Spleen (tissue), 11 donors: ENCODE results near the gene KATNAL2. TPM values are rescaled to one million over a fixed set of nuclear protein-coding genes. Genes with fewer than 3 reads are reported as not detected.

Experiments used
- DNase-seq: peaks from one replicate; pipeline ENCODE4 v3.0.0-alpha.2; 2020
- H3K27ac ChIP-seq, 8 donors: fragments of 200-600 bp; sonication (generic) in 7 of 8; 1 replicate in 4 of 8; 2 replicates in 4 of 8; pipeline versions ENCODE4 v1.5.0 to v1.8.0; 2016 to 2021; ENCODE audit warnings: inconsistent platforms in 4 of 8, mild to moderate bottlenecking in 4 of 8, moderate library complexity in 1 of 8
- H3K27me3 ChIP-seq, 7 donors: fragments of 200-600 bp; sonication (generic) in 6 of 7; replicated peaks in 1 of 7; 1 replicate in 4 of 7; 2 replicates in 3 of 7; pipeline versions ENCODE4 v1.5.0 to v1.8.0; 2016 to 2021; ENCODE audit warnings: inconsistent platforms in 3 of 7, mild to moderate bottlenecking in 1 of 7
- H3K36me3 ChIP-seq, 6 donors: fragments of 200-600 bp; sonication (generic) in 5 of 6; 1 replicate in 4 of 6; 2 replicates in 2 of 6; pipeline versions ENCODE4 v1.5.0 to v1.8.0; 2016 to 2021; ENCODE audit warnings: inconsistent platforms in 2 of 6
- H3K4me1 ChIP-seq, 6 donors: fragments of 200-600 bp; sonication (generic) in 5 of 6; 1 replicate in 3 of 6; 2 replicates in 3 of 6; pipeline versions ENCODE4 v1.5.0 to v1.8.0; 2016 to 2021; ENCODE audit warnings: inconsistent platforms in 3 of 6
- H3K4me3 ChIP-seq, 8 donors: fragments of 200-600 bp; sonication (generic) in 7 of 8; 1 replicate in 4 of 8; 2 replicates in 4 of 8; pipeline versions ENCODE4 v1.5.0 to v1.8.0; 2016 to 2021; ENCODE audit warnings: inconsistent platforms in 4 of 8, mild to moderate bottlenecking in 4 of 8, moderate library complexity in 2 of 8
- H3K9me3 ChIP-seq, 8 donors: fragments of 200-600 bp; sonication (generic) in 7 of 8; 1 replicate in 4 of 8; 2 replicates in 4 of 8; pipeline versions ENCODE4 v1.5.0 to v1.8.0; 2016 to 2021; ENCODE audit warnings: inconsistent platforms in 4 of 8
- POLR2A ChIP-seq, 3 donors: fragments of 450-650 bp; IDR thresholded peaks; one replicate each; pipeline ENCODE4 v1.5.1; 2017; ENCODE audit warnings: antibody characterized with exemption in 3 of 3, mild to moderate bottlenecking in 1 of 3
- POLR2AphosphoS5 ChIP-seq, 3 donors: sonication (generic); formaldehyde crosslinking; IDR thresholded peaks; one replicate each; pipeline ENCODE4 v1.5.1; 2017; ENCODE audit warnings: antibody characterized with exemption in 3 of 3
- WGBS, 5 donors: extraction: QIAGEN DNeasy Blood & Tissue Kit in 3 of 5; methylation state at CpG; one replicate each; pipeline versions ENCODE4 v1.1.5 to v1.1.7; 2013 to 2018; 5-methylcytosine and 5-hydroxymethylcytosine counted together
- intact Hi-C: fragments of 100-400 bp; cut with DNase I; formaldehyde crosslinking; loops from one replicate; pipeline ENCODE4 v1.15.0; 2023; ENCODE audit warnings: low total_unique reads
- polyA plus RNA-seq, 3 donors: library from polyadenylated mRNA; stranded (reverse); fragments of 200-250 nt; gene quantifications; one replicate each; pipeline ENCODE4 v1.2.1, GENCODE V29; 2013
- total RNA-seq, 7 donors: library from RNA; depleted of rRNA in 3 of 7; stranded (reverse); fragments of >200 nt in 3 of 7; fragmentation: NEBNext Ultra II Directional in 4 of 7; extraction: Animal tissue kit (Norgen Biotek cat#: 25700) in 4 of 7; gene quantifications; one replicate each; pipeline versions ENCODE4 v1.1.0 to v1.2.1, GENCODE V29; 2016 to 2021
- TF ChIP-seq, protein P1 (sequence below), 11 experiments: fragments of 200-600 bp in 7 of 11; fragments of 450-650 bp in 4 of 11; sonication (generic) in 4 of 11; IDR thresholded peaks in 8 of 11; conservative IDR thresholded peaks in 3 of 11; 1 replicate in 7 of 11; 2 replicates in 4 of 11; pipeline versions ENCODE4 v1.4.0 to v1.8.0; 2016 to 2021; ENCODE audit warnings: antibody characterized with exemption in 11 of 11, inconsistent platforms in 4 of 11, mild to moderate bottlenecking in 1 of 11
- donor health status: healthy with polysubstance abuse.
- donor health status: DM: no; HTN: no; CAD: no; lungs with moderate emphysema.
- donor health status: DM: no; HTN: no; CAD: no.
- donor health status: Bipolar disorder and iron deficiency.
- donor health status: healthy.
- donor health status: DM: no; HTN: no; CAD: no.
- donor health status: DM: yes; HTN: yes; CAD: no.

The KATNAL2 gene
- total and polyA plus RNA-seq, 10 donors, result 1.5 to 10.0 (median 3.2) TPM

DNA sequence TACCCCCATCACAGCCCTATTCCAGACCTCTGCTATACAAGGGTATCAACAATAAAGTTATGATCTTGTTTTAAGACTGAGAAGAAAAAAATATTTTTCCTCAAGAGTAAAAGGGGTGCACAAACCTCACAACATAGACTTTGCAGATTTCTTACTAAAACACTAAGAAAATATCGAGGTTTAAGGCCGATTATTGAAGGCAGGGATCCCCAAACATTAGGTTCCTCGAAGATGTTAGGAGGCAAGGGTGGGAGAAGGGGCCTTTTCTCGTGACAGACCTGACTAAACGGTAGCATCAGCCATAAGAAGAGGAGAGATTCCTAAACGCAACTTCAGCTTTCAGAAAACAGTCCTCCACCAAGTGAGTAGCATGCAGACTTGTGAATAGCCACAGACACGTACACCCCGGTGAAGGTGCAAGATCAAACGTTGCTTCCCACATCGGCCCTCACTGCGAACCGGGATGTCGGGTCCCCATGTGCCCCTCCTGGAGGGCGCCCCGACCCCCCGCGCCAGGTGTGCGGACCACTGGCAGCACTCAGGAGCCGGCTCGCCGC is 773 bp upstream of the KATNAL2 start:
- H3K36me3 ChIP-seq, result no peaks in the 10 kb centered on the region
- H3K4me1 ChIP-seq, result peaks cover 9 to 44% (median 27%) of the 10 kb centered on the region in 6 donors
- H3K27me3 ChIP-seq, result no peaks in the 10 kb centered on the region
- no peak for TF ChIP-seq POLR2A (IDR thresholded peaks at IDR 0.05)
- no peak for TF ChIP-seq POLR2AphosphoS5 (IDR thresholded peaks at IDR 0.05)
- TF ChIP-seq, protein P1, sequence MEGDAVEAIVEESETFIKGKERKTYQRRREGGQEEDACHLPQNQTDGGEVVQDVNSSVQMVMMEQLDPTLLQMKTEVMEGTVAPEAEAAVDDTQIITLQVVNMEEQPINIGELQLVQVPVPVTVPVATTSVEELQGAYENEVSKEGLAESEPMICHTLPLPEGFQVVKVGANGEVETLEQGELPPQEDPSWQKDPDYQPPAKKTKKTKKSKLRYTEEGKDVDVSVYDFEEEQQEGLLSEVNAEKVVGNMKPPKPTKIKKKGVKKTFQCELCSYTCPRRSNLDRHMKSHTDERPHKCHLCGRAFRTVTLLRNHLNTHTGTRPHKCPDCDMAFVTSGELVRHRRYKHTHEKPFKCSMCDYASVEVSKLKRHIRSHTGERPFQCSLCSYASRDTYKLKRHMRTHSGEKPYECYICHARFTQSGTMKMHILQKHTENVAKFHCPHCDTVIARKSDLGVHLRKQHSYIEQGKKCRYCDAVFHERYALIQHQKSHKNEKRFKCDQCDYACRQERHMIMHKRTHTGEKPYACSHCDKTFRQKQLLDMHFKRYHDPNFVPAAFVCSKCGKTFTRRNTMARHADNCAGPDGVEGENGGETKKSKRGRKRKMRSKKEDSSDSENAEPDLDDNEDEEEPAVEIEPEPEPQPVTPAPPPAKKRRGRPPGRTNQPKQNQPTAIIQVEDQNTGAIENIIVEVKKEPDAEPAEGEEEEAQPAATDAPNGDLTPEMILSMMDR (IDR thresholded peaks at IDR 0.05 in 8 of 11, conservative IDR thresholded peaks at IDR 0.05 in 3 of 11), result no peak
- intact Hi-C loops, result no loop called here
- H3K9me3 ChIP-seq, result no peaks in the 10 kb centered on the region
- WGBS, 5 donors, result 0 to 2% (median 1%) methylated on average over 10 to 21 of the region's 21 CpGs
- no peak for DNase-seq
- peak overlapping the region; percentile 56 to 90 (median 67) for H3K4me3 ChIP-seq
- H3K27ac ChIP-seq, result peak overlapping the region in 6 of 8 donors; percentile 89 to 92 (median 90)

DNA sequence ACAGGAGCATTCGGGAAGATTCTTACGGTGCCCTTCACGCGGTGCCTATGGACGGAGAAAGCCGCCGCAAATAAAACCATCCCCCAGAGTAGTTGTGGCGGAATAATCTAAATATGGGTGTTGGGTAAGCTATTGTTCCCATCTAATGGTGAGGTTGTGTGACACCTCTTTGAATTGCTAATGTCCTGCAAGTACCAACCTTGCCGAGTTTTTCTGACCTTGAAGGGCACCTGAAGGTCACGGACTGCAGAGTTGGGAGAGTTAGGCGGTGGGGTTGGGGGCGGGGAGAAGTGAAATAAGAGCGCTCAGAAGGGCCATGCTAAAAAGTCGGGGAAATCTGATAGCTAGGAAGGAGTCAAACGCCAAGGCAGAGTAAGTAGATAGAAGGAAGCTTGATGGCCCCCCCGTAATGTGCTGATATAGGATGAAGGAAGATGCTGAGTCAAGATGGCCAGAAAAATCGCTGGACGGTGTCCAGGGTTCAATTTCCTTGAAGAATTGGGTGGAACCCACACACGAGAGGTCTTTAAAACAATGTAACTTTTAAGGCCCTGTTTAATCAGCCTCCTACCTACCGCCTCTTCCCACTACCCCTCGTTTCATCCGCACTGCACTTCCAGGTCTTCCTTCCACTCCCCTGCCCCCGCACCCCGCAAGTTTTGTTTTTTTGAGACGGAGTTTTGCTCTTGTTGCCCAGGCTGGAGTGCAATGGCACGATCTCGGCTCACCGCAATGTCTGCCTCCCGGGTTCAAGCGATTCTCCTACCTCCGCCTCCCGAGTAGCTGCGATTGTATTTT is 600 bp downstream of the KATNAL2 start:
- 22 to 31% (median 27%) methylated on average over 33 of the region's 33 CpGs for WGBS, 5 donors
- intact Hi-C loops, result no loop called here
- TF ChIP-seq POLR2AphosphoS5 (IDR thresholded peaks at IDR 0.05), result no peak
- TF ChIP-seq POLR2A (IDR thresholded peaks at IDR 0.05), result no peak
- TF ChIP-seq, protein P1 (IDR thresholded peaks at IDR 0.05 in 8 of 11, conservative IDR thresholded peaks at IDR 0.05 in 3 of 11), result no peak
- DNase-seq, result no peak
- Histone ChIP-seq H3K27ac (peak overlapping the region; percentile 63 to 92 (median 90)), H3K36me3 (no peaks in the 10 kb centered on the region), H3K9me3 (no peaks in the 10 kb centered on the region), H3K4me1 (peaks cover 9 to 44% (median 27%) of the 10 kb centered on the region in 6 donors), H3K27me3 (no peaks in the 10 kb centered on the region), H3K4me3 (peak overlapping the region; percentile 56 to 90 (median 67))

DNA sequence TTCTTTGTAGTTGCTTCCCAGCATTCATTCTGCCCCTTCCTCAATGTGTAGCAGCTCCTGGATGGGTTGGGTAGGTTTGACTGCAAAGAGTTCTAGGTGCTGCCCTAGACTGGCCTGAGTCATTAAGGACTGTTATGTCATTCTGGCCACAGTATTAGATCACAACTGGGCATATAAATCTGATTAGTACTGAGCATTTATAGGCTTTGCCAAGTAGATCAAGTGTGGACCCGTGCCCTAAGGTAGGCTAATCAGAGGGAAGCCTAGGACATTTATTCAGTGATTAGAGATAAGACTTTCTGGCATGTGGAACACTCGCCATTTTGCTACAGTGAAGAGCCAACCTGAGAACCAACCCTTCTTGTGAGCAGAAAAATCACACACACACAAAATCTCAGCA is 2.7 kb downstream of the KATNAL2 start:
- peaks cover 7 to 30% (median 24%) of the 10 kb centered on the region in 6 donors for H3K4me1 ChIP-seq
- peaks cover 0 to 7% (median 0%) of the 10 kb centered on the region in 8 donors for H3K9me3 ChIP-seq
- no peak overlapping the region for H3K27ac ChIP-seq
- no peaks in the 10 kb centered on the region for H3K27me3 ChIP-seq
- no peak overlapping the region for H3K4me3 ChIP-seq
- no peak for DNase-seq
- TF ChIP-seq POLR2A (IDR thresholded peaks at IDR 0.05) (no peak), POLR2AphosphoS5 (IDR thresholded peaks at IDR 0.05) (no peak)
- TF ChIP-seq, protein P1 (IDR thresholded peaks at IDR 0.05 in 8 of 11, conservative IDR thresholded peaks at IDR 0.05 in 3 of 11), result no peak
- H3K36me3 ChIP-seq, result no peaks in the 10 kb centered on the region
- intact Hi-C loops, result no loop called here
- WGBS, 5 donors, result 88 to 96% (median 95%) methylated on average over 2 of the region's 2 CpGs

DNA sequence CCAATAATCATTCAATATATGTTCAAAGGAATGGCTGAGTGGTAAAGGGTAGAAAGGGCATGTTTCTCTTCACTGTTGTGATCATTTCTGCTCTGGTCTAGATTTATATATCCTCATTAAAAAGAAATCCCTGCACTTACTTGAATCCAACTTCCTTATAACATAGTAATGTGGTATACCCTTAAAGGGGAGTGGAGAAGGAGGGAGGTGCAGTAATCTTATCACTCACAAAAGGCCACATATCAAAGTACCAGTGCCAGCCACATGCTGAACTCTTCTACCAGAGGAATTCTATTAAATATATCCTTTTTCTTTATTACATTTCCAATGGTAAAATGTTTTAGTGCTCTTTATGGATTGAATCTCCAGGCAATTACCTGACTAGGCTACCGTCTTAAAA is 3.3 kb downstream of the KATNAL2 start:
- H3K9me3 ChIP-seq, result peaks cover 0 to 7% (median 0%) of the 10 kb centered on the region in 8 donors
- H3K27ac ChIP-seq, result no peak overlapping the region
- H3K36me3 ChIP-seq, result no peaks in the 10 kb centered on the region
- WGBS, 5 donors, result 94 to 100% (median 97%) methylated on average over 1 of the region's 1 CpG
- intact Hi-C loops, result no loop called here
- no peaks in the 10 kb centered on the region for H3K27me3 ChIP-seq
- H3K4me3 ChIP-seq, result no peak overlapping the region
- TF ChIP-seq POLR2AphosphoS5 (IDR thresholded peaks at IDR 0.05), result no peak
- TF ChIP-seq POLR2A (IDR thresholded peaks at IDR 0.05), result no peak
- TF ChIP-seq, protein P1 (IDR thresholded peaks at IDR 0.05 in 8 of 11, conservative IDR thresholded peaks at IDR 0.05 in 3 of 11), result no peak
- DNase-seq, result no peak
- H3K4me1 ChIP-seq, result peaks cover 4 to 24% (median 19%) of the 10 kb centered on the region in 6 donors
